Retinal pigment epithelial cell (primary cell): ENCODE results near the gene DIAPH3.

ENCODE experiments used
- DNase-seq: peaks from one replicate; pipeline ENCODE4 v3.0.0-alpha.2; 2010; ENCODE audit warnings: low read depth
- H3K4me3 ChIP-seq: 2 replicates; pipeline ENCODE4 v1.5.1; 2011; ENCODE audit warnings: mild to moderate bottlenecking, low read length, control low read depth, moderate library complexity
- TF ChIP-seq, protein P1 (sequence below): conservative IDR thresholded peaks from 2 replicates; pipeline ENCODE4 v1.5.1; 2011; ENCODE audit warnings: low read depth, low read length, control low read depth, inconsistent platforms

Gene DIAPH3

GRCh38 chr13:59865398-59865797 lies 298.3 kb downstream of the DIAPH3 start:
- no peak overlapping the region for H3K4me3 ChIP-seq
- no peak for DNase-seq
- TF ChIP-seq, protein P1, sequence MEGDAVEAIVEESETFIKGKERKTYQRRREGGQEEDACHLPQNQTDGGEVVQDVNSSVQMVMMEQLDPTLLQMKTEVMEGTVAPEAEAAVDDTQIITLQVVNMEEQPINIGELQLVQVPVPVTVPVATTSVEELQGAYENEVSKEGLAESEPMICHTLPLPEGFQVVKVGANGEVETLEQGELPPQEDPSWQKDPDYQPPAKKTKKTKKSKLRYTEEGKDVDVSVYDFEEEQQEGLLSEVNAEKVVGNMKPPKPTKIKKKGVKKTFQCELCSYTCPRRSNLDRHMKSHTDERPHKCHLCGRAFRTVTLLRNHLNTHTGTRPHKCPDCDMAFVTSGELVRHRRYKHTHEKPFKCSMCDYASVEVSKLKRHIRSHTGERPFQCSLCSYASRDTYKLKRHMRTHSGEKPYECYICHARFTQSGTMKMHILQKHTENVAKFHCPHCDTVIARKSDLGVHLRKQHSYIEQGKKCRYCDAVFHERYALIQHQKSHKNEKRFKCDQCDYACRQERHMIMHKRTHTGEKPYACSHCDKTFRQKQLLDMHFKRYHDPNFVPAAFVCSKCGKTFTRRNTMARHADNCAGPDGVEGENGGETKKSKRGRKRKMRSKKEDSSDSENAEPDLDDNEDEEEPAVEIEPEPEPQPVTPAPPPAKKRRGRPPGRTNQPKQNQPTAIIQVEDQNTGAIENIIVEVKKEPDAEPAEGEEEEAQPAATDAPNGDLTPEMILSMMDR: no peak

- no peak overlapping the region for H3K4me3 ChIP-seq
- TF ChIP-seq, protein P1: no peak
- no peak for DNase-seq
Measured at GRCh38 chr13:59863621-59864020, 300.1 kb downstream of the DIAPH3 start.

GRCh38 chr13:59861676-59862075 lies 302.1 kb downstream of the DIAPH3 start:
- no peak for DNase-seq
- TF ChIP-seq, protein P1: no peak
- no peak overlapping the region for H3K4me3 ChIP-seq

DNA sequence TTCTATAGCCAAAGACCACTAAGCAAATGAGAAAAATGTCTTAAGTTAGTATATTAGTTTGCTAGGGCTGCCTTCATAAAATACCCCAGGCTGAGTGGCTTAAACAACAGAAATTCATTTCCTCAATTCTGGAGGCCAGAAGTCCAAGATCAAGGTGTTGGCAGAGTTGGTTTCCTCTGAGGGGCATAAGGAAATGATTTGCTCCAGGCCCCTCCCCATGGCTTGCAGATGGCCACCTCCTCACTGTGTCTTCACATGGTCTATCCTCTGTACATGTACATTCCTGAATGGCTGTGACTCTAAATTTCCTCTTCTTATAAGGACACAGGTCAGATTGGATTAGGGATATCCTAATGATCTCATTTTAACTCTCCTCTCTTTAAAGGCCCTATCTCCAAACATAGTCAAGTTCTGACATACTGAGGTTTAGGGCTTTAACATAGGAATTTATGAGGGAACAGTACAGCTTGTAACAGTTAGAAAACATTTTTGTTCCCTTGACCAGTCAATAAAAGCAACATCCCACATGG lies 307.4 kb downstream of the DIAPH3 start:
- DNase-seq: no peak
- no peak overlapping the region for H3K4me3 ChIP-seq
- TF ChIP-seq, protein P1: no peak

DNA sequence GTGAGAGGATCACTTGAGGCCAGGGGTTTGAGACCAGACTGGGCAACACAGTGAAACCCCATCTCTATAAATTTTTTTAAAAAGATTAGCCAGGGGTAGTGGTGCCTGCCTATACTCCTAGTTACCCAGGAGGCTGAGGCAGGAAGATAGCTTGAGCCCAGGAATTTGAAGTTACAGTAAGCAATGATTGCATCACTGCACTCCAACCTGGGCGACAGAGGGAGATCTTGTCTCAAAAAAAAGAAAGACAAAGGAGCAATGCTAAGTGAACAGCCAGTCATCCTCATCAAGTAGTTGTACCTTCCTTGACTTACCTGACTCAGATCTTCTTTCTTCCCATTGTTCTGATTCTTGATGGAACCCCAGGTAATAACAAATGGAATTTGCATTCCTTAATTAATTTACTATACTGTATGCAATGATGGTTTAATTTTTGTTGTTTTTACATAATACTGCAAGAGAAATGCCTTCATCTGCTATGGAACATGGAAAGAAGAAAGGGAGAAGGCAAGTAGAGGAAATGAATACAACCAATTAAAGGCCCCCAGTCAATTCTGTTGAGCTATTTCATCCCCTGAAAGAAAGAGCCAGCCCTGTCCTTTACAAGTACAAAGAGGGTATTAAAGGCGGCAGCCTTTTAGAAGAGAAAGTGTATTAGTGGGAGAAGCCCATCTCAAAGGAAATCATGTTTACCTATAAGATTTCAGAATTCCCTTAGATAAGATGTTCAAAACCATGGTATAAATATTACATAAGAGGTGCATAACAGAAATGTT lies 316.7 kb downstream of the DIAPH3 start:
- H3K4me3 ChIP-seq: no peak overlapping the region
- TF ChIP-seq, protein P1: no peak
- no peak for DNase-seq

DNA sequence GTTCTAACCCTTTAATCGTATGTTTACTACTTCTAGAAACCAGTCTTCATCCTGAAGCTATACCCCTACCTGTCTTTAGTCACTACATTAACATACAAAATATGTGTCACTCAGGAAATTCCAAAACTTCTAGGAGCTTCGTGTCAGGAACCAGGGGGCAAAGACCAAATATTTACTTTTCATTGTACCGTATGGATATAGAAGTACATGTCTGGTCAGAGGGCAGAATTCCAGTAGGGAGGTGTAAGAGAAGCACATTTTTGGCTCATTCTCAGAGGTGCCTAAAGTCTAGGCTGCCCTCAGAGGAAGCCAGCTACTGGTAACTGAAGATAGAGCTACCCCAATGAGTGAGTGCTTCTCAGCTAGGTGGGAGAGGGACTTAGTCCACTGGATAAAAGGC lies 320.7 kb downstream of the DIAPH3 start:
- no peak overlapping the region for H3K4me3 ChIP-seq
- DNase-seq: no peak
- TF ChIP-seq, protein P1: no peak

DNA sequence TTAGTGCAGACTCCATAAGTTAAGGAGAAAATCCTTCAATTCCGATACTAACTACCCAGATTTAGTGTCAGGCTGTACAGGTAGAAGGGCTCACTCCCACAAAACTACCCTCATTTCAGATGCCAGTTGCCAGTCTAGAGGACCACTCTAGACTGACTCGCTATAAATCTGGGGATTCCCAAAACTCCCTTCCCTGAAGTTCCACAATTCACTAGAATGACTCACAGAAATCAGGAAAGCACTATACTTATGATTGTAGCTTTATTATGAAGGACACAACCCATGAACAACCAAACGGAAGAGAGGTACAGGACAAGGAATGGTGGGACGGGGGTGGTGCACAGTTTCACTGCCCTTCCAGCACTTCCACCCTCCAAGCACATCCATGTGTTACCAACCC lies 321.2 kb downstream of the DIAPH3 start:
- no peak for DNase-seq
- TF ChIP-seq, protein P1: no peak
- no peak overlapping the region for H3K4me3 ChIP-seq
